BLaER1 treated with 17β-estradiol and CSF1 and Interleukin-3, amounts not matched to agents 10 nM and 100 nM (cell line): ENCODE measurements around the gene PSMC3.

Source experiments
- H3K27ac ChIP-seq, 11 experiments: shearing (Covaris generic); formaldehyde crosslinking; 2 replicates each; pipeline ENCODE4 v1.8.1; 2022
- H3K27me3 ChIP-seq, 11 experiments: shearing (Covaris generic); formaldehyde crosslinking; 2 replicates each; pipeline ENCODE4 v1.8.1; 2022
- H3K36me3 ChIP-seq, 11 experiments: shearing (Covaris generic); formaldehyde crosslinking; 2 replicates each; pipeline ENCODE4 v1.8.1; 2022
- H3K4me1 ChIP-seq, 10 experiments: shearing (Covaris generic); formaldehyde crosslinking; 2 replicates each; pipeline ENCODE4 v1.8.1; 2022
- H3K4me2 ChIP-seq, 11 experiments: shearing (Covaris generic); formaldehyde crosslinking; 2 replicates each; pipeline ENCODE4 v1.8.1; 2022
- H3K4me3 ChIP-seq, 10 experiments: shearing (Covaris generic); formaldehyde crosslinking; 2 replicates each; pipeline ENCODE4 v1.8.1; 2022
- H3K9ac ChIP-seq, 11 experiments: shearing (Covaris generic); formaldehyde crosslinking; 2 replicates each; pipeline ENCODE4 v1.8.1; 2022
- H3K9me3 ChIP-seq, 11 experiments: shearing (Covaris generic); formaldehyde crosslinking; replicated peaks in 1 of 11; 2 replicates each; pipeline ENCODE4 v1.8.1; 2022
- H4K20me1 ChIP-seq, 11 experiments: shearing (Covaris generic); formaldehyde crosslinking; 2 replicates each; pipeline ENCODE4 v1.8.1; 2022
- Cebpa-rat ChIP-seq, 11 experiments: shearing (Covaris generic); IDR thresholded peaks; 2 replicates each; pipeline ENCODE4 v1.8.1; 2022

PSMC3 gene

DNA sequence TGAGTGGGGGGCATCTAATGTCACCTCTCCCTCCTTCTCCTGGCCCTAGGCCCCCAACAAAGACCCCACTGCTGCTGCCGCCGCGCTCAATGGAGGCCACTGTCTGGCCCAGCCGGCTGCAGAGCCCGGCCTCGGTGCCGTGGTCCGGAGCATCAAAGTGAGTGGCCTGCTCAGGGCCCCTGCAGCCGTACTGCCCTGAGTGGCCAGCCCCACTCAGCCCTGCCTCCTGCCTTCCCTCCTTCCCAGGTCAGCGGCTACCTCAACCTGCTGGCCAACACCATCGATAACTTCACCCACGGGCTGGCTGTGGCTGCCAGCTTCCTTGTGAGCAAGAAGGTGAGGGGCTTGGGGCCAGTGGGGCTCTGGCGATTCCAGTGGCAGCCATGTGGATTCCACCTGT, 12.9 kb downstream of the PSMC3 start:
- no peak for TF ChIP-seq Cebpa-rat (IDR thresholded peaks at IDR 0.05)
- peaks cover 11 to 90% (median 52%) of the 10 kb centered on the region in 11 experiments; a peak in 21 of 22 replicates for H4K20me1 ChIP-seq
- peak overlapping the region in 1 of 11 experiments; percentile 44; a peak in 1 of 22 replicates for H3K27ac ChIP-seq
- H3K4me3 ChIP-seq: peak overlapping the region in 1 of 10 experiments; percentile 29; a peak in 2 of 20 replicates
- H3K4me2 ChIP-seq: peak overlapping the region; percentile 67 to 98 (median 79); a peak in 19 of 22 replicates
- no peaks in the 10 kb centered on the region for H3K9me3 ChIP-seq
- H3K4me1 ChIP-seq: peaks cover 52 to 84% (median 62%) of the 10 kb centered on the region in 10 experiments
- H3K36me3 ChIP-seq: peaks cover 42 to 84% (median 74%) of the 10 kb centered on the region in 11 experiments
- H3K9ac ChIP-seq: peak overlapping the region in 10 of 11 experiments; percentile 15 to 70 (median 50); a peak in 13 of 22 replicates
- no peaks in the 10 kb centered on the region for H3K27me3 ChIP-seq

- TF ChIP-seq Cebpa-rat (IDR thresholded peaks at IDR 0.05): no peak
- Histone ChIP-seq H3K9me3 (no peaks in the 10 kb centered on the region), H3K4me3 (peak overlapping the region in 2 of 10 experiments; percentile 80 to 91; a peak in 2 of 20 replicates), H3K4me1 (peaks cover 59 to 80% (median 70%) of the 10 kb centered on the region in 10 experiments), H3K27me3 (no peaks in the 10 kb centered on the region), H4K20me1 (peaks cover 11 to 77% (median 44%) of the 10 kb centered on the region in 11 experiments; a peak in 21 of 22 replicates), H3K9ac (peak overlapping the region in 7 of 11 experiments; percentile 19 to 90 (median 47); a peak in 7 of 22 replicates), H3K4me2 (peak overlapping the region in 9 of 11 experiments; percentile 7 to 99 (median 41); a peak in 12 of 22 replicates), H3K27ac (peak overlapping the region in 4 of 11 experiments; percentile 26 to 56 (median 38); a peak in 4 of 22 replicates), H3K36me3 (peaks cover 30 to 71% (median 61%) of the 10 kb centered on the region in 11 experiments)
Measured at GRCh38 chr11:47411884-47412746, 14.1 kb downstream of the PSMC3 start.

DNA sequence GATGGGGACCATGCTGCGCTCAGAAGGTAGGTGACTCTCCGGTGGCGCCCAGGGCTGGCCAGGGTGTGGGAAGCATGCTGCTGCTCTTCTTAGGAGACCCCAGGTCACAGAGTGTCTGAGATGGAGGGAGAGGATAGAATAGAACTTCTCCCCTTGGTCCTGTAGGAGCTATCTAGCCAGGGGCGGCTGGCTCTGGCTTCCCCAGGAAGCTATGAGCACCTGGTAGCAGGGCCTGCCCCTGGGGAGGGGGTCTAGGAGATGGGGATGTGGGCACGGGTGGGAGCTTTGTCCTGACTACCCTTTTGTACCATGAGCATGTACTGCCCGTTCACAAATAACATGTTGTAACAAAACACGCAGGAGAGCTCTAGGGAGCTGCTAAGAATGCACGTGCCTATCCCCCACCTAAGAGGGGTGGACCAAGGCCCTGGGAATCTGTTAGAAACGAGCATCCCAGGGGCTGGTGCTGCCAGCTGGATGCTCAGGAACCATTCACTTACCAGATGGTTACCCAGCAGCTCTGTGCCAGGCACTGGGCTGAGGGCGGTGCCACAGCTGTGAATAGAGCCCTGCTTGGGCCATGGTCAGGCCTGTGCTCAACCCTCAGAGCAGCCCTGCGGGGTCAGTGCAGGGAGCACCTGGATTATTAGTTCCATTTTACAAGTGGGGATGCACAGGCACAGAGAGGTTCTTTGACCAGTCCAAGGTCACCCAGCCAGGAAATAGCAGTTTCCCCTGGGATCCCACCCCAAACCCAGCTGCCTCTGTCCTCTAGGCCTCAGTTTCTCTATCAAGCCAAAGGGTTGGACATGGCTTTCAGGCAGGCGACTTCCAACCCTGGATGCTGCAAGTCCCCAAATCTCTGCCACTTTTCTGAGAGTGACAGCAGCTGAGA, 15.6 kb downstream of the PSMC3 start:
- H3K9me3 ChIP-seq: no peaks in the 10 kb centered on the region
- H3K4me2 ChIP-seq: peak overlapping the region; percentile 86 to 100 (median 98)
- H3K9ac ChIP-seq: peak overlapping the region; percentile 85 to 94 (median 90)
- no peak for TF ChIP-seq Cebpa-rat (IDR thresholded peaks at IDR 0.05)
- H3K4me1 ChIP-seq: peaks cover 66 to 90% (median 75%) of the 10 kb centered on the region in 10 experiments
- H3K36me3 ChIP-seq: peaks cover 15 to 56% (median 46%) of the 10 kb centered on the region in 11 experiments
- peak overlapping the region in 10 of 11 experiments; percentile 86 to 98 (median 94); a peak in 19 of 22 replicates for H3K27ac ChIP-seq
- peak overlapping the region in 9 of 10 experiments; percentile 43 to 91 (median 79); a peak in 17 of 20 replicates for H3K4me3 ChIP-seq
- peaks cover 11 to 62% (median 36%) of the 10 kb centered on the region in 11 experiments; a peak in 21 of 22 replicates for H4K20me1 ChIP-seq
- H3K27me3 ChIP-seq: no peaks in the 10 kb centered on the region

DNA sequence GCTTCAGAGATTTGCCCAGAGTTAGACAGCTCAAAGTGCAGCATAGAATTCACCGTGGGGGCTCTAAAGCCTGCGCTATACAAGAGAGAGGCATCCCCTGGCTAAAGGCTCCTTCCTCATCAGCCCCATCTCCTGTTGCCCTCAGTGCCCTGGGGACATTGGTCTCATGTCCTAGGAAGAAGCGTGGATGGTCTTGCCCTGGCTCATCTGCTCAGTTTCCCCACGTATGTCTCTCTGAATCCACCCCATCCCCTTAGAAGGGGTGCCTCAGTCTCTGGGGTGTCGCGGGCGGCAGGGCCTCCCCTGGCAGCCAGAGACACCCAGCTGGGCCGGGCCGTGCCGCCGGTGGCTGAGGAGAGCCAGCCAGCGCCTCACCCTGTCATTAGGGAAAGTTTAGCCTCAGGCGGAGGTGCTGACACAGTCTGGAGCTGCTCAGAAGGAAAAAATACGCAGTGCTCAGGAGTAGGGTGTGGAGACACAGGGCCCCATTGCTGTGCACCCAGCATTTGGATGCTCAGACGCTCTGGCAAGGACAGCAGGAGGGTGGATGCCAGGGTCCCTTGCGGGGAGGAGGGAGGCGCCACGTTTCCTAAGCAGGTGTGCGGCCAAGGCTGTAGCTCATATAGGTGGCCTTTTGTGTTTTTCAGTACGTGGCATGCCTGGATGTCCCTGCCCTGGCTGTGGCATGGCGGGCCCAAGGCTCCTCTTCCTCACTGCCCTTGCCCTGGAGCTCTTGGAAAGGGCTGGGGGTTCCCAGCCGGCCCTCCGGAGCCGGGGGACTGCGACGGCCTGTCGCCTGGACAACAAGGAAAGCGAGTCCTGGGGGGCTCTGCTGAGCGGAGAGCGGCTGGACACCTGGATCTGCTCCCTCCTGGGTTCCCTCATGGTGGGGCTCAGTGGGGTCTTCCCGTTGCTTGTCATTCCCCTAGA, 16.5 kb downstream of the PSMC3 start:
- Histone ChIP-seq H3K9me3 (no peaks in the 10 kb centered on the region), H3K4me1 (peaks cover 61 to 90% (median 74%) of the 10 kb centered on the region in 10 experiments), H3K36me3 (peaks cover 13 to 47% (median 40%) of the 10 kb centered on the region in 11 experiments; a peak in 21 of 22 replicates), H3K27ac (peak overlapping the region; percentile 7 to 98 (median 94); a peak in 20 of 22 replicates), H3K27me3 (no peaks in the 10 kb centered on the region), H3K4me2 (peak overlapping the region; percentile 86 to 100 (median 98)), H4K20me1 (peaks cover 7 to 53% (median 27%) of the 10 kb centered on the region in 11 experiments; a peak in 21 of 22 replicates), H3K4me3 (peak overlapping the region; percentile 67 to 91 (median 78)), H3K9ac (peak overlapping the region; percentile 85 to 94 (median 90))
- no peak for TF ChIP-seq Cebpa-rat (IDR thresholded peaks at IDR 0.05)

DNA sequence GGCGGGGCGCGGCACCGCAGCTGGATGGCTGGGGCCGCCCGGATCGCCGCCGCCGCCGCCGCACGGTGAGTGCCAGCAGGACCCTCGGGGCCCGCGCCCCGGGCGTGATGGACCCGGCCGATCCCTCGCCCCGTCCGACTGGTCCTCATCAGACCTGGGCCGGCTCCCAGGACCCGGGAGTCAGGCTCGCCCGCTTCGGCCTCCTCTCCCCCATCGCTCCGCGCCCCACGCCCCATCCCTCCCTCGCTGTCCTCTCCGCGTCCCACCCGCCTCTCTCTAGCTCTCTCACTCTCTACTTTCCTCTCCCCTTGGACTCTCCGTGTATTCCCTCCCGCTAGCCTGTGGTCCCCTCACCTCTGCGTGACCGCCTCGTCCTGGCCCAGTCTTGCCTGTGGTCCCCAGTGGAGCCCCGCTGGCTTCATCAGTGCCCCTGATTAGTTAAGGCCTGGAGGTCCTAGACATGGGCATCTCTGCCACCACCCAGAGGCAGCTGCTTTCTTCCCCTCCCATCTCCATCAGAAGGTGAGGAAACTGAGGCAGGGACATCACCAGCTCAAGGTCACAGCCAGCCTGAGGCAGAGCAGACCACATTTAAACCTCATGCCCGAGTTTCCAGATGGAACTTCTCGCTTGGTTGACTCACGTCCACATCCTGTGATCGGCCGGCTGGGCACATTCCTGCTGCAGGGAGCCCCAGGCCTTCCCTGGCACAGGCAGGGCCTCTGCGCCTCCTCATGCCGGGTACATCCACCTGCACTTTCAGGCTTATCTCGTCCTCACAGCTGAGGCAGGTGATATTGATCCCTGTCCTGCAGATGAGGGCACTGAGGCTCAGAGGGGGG, 17.4 kb downstream of the PSMC3 start:
- Histone ChIP-seq H4K20me1 (peaks cover 0 to 44% (median 20%) of the 10 kb centered on the region in 11 experiments; a peak in 17 of 22 replicates), H3K9me3 (no peaks in the 10 kb centered on the region), H3K36me3 (peaks cover 8 to 38% (median 31%) of the 10 kb centered on the region in 11 experiments; a peak in 20 of 22 replicates), H3K27me3 (no peaks in the 10 kb centered on the region), H3K27ac (peak overlapping the region; percentile 86 to 99 (median 94)), H3K4me1 (peaks cover 58 to 90% (median 74%) of the 10 kb centered on the region in 10 experiments), H3K9ac (peak overlapping the region; percentile 85 to 94 (median 90)), H3K4me2 (peak overlapping the region; percentile 86 to 100 (median 98)), H3K4me3 (peak overlapping the region; percentile 67 to 91 (median 78))
- no peak for TF ChIP-seq Cebpa-rat (IDR thresholded peaks at IDR 0.05)

GRCh38 chr11:47407746-47408590, 18.3 kb downstream of the PSMC3 start, which contains the start of gene SLC39A13:
Gene SLC39A13, plus strand, starts transcription at chr11:47408590. Its CDS starts 1,505 bp downstream, at chr11:47410095.
- Histone ChIP-seq H3K9me3 (no peaks in the 10 kb centered on the region), H3K36me3 (peaks cover 0 to 30% (median 23%) of the 10 kb centered on the region in 11 experiments; a peak in 17 of 22 replicates), H3K4me3 (peak within 1 kb of the TSS; percentile 67 to 91 (median 78)), H3K4me2 (peak within 1 kb of the TSS; percentile 91 to 100 (median 98)), H3K27me3 (no peaks in the 10 kb centered on the region), H3K4me1 (peaks cover 60 to 90% (median 75%) of the 10 kb centered on the region in 10 experiments), H3K9ac (peak within 1 kb of the TSS; percentile 85 to 94 (median 90)), H4K20me1 (peaks cover 0 to 36% (median 13%) of the 10 kb centered on the region in 11 experiments; a peak in 10 of 22 replicates), H3K27ac (peak within 1 kb of the TSS; percentile 86 to 99 (median 94))
- no peak for TF ChIP-seq Cebpa-rat (IDR thresholded peaks at IDR 0.05)
